Measurements from ENCODE around the gene SGCG. TPM values are rescaled to one million over a fixed set of nuclear protein-coding genes. Genes with fewer than 3 reads are reported as not detected.

SGCG gene
- polyA plus RNA-seq, 1 donor from 2014 or later = not detected

GRCh38 chr13:23271331-23271730 lies 90.6 kb downstream of the SGCG start:
- Histone ChIP-seq H3F3A (ENCODE audit: insufficient read depth, low read length, poor library complexity, severe bottlenecking) (no peaks in the 10 kb centered on the region), H3K79me2 (replicated peaks; ENCODE audit: insufficient read depth, low read length) (no peaks in the 10 kb centered on the region), H3K36me3 (ENCODE audit: insufficient read depth, low read length) (no peaks in the 10 kb centered on the region), H2AFZ (ENCODE audit: low read depth, low read length) (no peak overlapping the region), H3K27ac (ENCODE audit: low read length) (no peak overlapping the region), H3K9ac (ENCODE audit: low read length) (no peak overlapping the region), H3K4me3 (ENCODE audit: low read length) (no peak overlapping the region), H3K4me2 (ENCODE audit: low read length) (no peak overlapping the region), H4K20me1 (ENCODE audit: insufficient read depth) (no peaks in the 10 kb centered on the region), H3K27me3 (ENCODE audit: insufficient read depth, low read depth, low read length) (no peaks in the 10 kb centered on the region), H3K9me3 (ENCODE audit: low read length) (no peaks in the 10 kb centered on the region), H3K9me2 (ENCODE audit: insufficient read depth, low read length) (no peaks in the 10 kb centered on the region)
- no peak for TF ChIP-seq CTCF (IDR thresholded peaks at IDR 0.05; ENCODE audit: poor library complexity, severe bottlenecking)
- no peak for TF ChIP-seq EP300 (conservative IDR thresholded peaks at IDR 0.05; ENCODE audit: poor library complexity, severe bottlenecking)
- TF ChIP-seq TAF1 (IDR thresholded peaks at IDR 0.05; ENCODE audit: low read depth) = no peak
- no peak for TF ChIP-seq REST (IDR thresholded peaks at IDR 0.05; ENCODE audit: borderline replicate concordance)
- no peak for TF ChIP-seq RAD21 (conservative IDR thresholded peaks at IDR 0.05)
- no peak for TF ChIP-seq EZH2 (IDR thresholded peaks at IDR 0.05; ENCODE audit: borderline replicate concordance, insufficient read depth, low read length, poor library complexity, severe bottlenecking)
- no peak for TF ChIP-seq MXI1 (conservative IDR thresholded peaks at IDR 0.05; ENCODE audit: poor library complexity, severe bottlenecking)
- TF ChIP-seq SMC3 (conservative IDR thresholded peaks at IDR 0.05; ENCODE audit: poor library complexity) = no peak
- no peak for TF ChIP-seq POLR2AphosphoS5 (IDR thresholded peaks at IDR 0.05)

- H3K9ac ChIP-seq (ENCODE audit: low read length) = no peak overlapping the region
- H3K9me2 ChIP-seq (ENCODE audit: insufficient read depth, low read length) = no peaks in the 10 kb centered on the region
- H3K27me3 ChIP-seq (ENCODE audit: insufficient read depth, low read depth, low read length) = no peaks in the 10 kb centered on the region
- no peaks in the 10 kb centered on the region for H3K36me3 ChIP-seq (ENCODE audit: insufficient read depth, low read length)
- no peak overlapping the region for H3K4me2 ChIP-seq (ENCODE audit: low read length)
- no peaks in the 10 kb centered on the region for H3K79me2 ChIP-seq (replicated peaks; ENCODE audit: insufficient read depth, low read length)
- no peak overlapping the region for H3K27ac ChIP-seq (ENCODE audit: low read length)
- no peaks in the 10 kb centered on the region for H4K20me1 ChIP-seq (ENCODE audit: insufficient read depth)
- H3F3A ChIP-seq (ENCODE audit: insufficient read depth, low read length, poor library complexity, severe bottlenecking) = no peaks in the 10 kb centered on the region
- no peaks in the 10 kb centered on the region for H3K9me3 ChIP-seq (ENCODE audit: low read length)
- no peak overlapping the region for H3K4me3 ChIP-seq (ENCODE audit: low read length)
- no peak for TF ChIP-seq SMC3 (conservative IDR thresholded peaks at IDR 0.05; ENCODE audit: poor library complexity)
- no peak for TF ChIP-seq EZH2 (IDR thresholded peaks at IDR 0.05; ENCODE audit: borderline replicate concordance, insufficient read depth, low read length, poor library complexity, severe bottlenecking)
- no peak for TF ChIP-seq EP300 (conservative IDR thresholded peaks at IDR 0.05; ENCODE audit: poor library complexity, severe bottlenecking)
- no peak for TF ChIP-seq RAD21 (conservative IDR thresholded peaks at IDR 0.05)
- TF ChIP-seq MXI1 (conservative IDR thresholded peaks at IDR 0.05; ENCODE audit: poor library complexity, severe bottlenecking) = no peak
- TF ChIP-seq REST (IDR thresholded peaks at IDR 0.05; ENCODE audit: borderline replicate concordance) = no peak
- TF ChIP-seq CTCF (IDR thresholded peaks at IDR 0.05; ENCODE audit: poor library complexity, severe bottlenecking) = no peak
- no peak for TF ChIP-seq POLR2AphosphoS5 (IDR thresholded peaks at IDR 0.05)
- no peak for TF ChIP-seq TAF1 (IDR thresholded peaks at IDR 0.05; ENCODE audit: low read depth)
- no peak overlapping the region for H2AFZ ChIP-seq (ENCODE audit: low read depth, low read length)
Measured at GRCh38 chr13:23273498-23273897, 92.7 kb downstream of the SGCG start.
